Trophoblast cell (in vitro differentiated cells and primary cell): ENCODE measurements around the gene HMOX2.

Source experiments
- DNase-seq, 2 donors: peaks; one replicate each; pipeline ENCODE4 v3.0.0-alpha.2; 2016
- H2AFZ ChIP-seq: 2 replicates; pipeline ENCODE4 v1.6.1; 2013; ENCODE audit warnings: low read length, moderate library complexity, mild to moderate bottlenecking; ENCODE audit not compliant: insufficient read depth, poor library complexity
- H2AK5ac ChIP-seq: 2 replicates; pipeline ENCODE4 v1.6.1; 2013; ENCODE audit warnings: mild to moderate bottlenecking, low read length
- H2BK120ac ChIP-seq: 2 replicates; pipeline ENCODE4 v1.6.1; 2013; ENCODE audit warnings: low read length, mild to moderate bottlenecking, moderate library complexity; ENCODE audit not compliant: insufficient read depth, poor library complexity
- H2BK12ac ChIP-seq: 2 replicates; pipeline ENCODE4 v1.6.1; 2013; ENCODE audit warnings: mild to moderate bottlenecking, low read length, moderate library complexity
- H2BK5ac ChIP-seq: 2 replicates; pipeline ENCODE4 v1.6.1; 2013; ENCODE audit warnings: low read length, low read depth, moderate library complexity, mild to moderate bottlenecking; ENCODE audit not compliant: poor library complexity
- H3K14ac ChIP-seq: 2 replicates; pipeline ENCODE4 v1.6.1; 2013; ENCODE audit warnings: mild to moderate bottlenecking, low read length
- H3K18ac ChIP-seq: 2 replicates; pipeline ENCODE4 v1.6.1; 2013; ENCODE audit warnings: mild to moderate bottlenecking, low read length
- H3K23ac ChIP-seq: 2 replicates; pipeline ENCODE4 v1.6.1; 2013; ENCODE audit warnings: low read length
- H3K27ac ChIP-seq: 2 replicates; pipeline ENCODE4 v1.5.1; 2013; ENCODE audit warnings: low read depth, mild to moderate bottlenecking, inconsistent platforms, low read length, moderate library complexity
- H3K27me3 ChIP-seq: 2 replicates; pipeline ENCODE4 v1.6.1; 2013; ENCODE audit warnings: inconsistent platforms, mild to moderate bottlenecking, low read length, moderate library complexity; ENCODE audit not compliant: insufficient read depth
- H3K36me3 ChIP-seq, 2 experiments: 1 replicate in 1 of 2; 2 replicates in 1 of 2; pipeline ENCODE4 v1.6.1; 2013; ENCODE audit warnings: low read length in 2 of 2, mild to moderate bottlenecking in 2 of 2, moderate library complexity in 1 of 2; ENCODE audit not compliant: insufficient read depth in 2 of 2, control insufficient read depth in 1 of 2
- H3K4ac ChIP-seq: 2 replicates; pipeline ENCODE4 v1.6.1; 2013; ENCODE audit warnings: low read depth, mild to moderate bottlenecking, low read length, moderate library complexity
- H3K4me1 ChIP-seq, 2 experiments: 1 replicate in 1 of 2; 2 replicates in 1 of 2; pipeline ENCODE4 v1.6.1; 2013; ENCODE audit warnings: low read length in 2 of 2, mild to moderate bottlenecking in 2 of 2, moderate library complexity in 1 of 2; ENCODE audit not compliant: insufficient read depth in 2 of 2, control insufficient read depth in 1 of 2
- H3K4me2 ChIP-seq: 2 replicates; pipeline ENCODE4 v1.6.1; 2013; ENCODE audit warnings: inconsistent platforms, mild to moderate bottlenecking, low read length, moderate library complexity
- H3K4me3 ChIP-seq: 2 replicates; pipeline ENCODE4 v1.5.1; 2013; ENCODE audit warnings: mild to moderate bottlenecking, low read depth, low read length, inconsistent platforms
- H3K79me1 ChIP-seq: one replicate; pipeline ENCODE4 v1.6.1; 2013; ENCODE audit warnings: low read length
- H3K79me2 ChIP-seq: 2 replicates; pipeline ENCODE4 v1.6.1; 2013; ENCODE audit warnings: low read length, mild to moderate bottlenecking; ENCODE audit not compliant: control insufficient read depth, insufficient read depth, poor library complexity
- H3K9ac ChIP-seq: 2 replicates; pipeline ENCODE4 v1.6.1; 2013; ENCODE audit warnings: mild to moderate bottlenecking, low read length
- H3K9me3 ChIP-seq: 2 replicates; pipeline ENCODE4 v1.6.1; 2013; ENCODE audit warnings: low read depth, mild to moderate bottlenecking, control low read depth, inconsistent platforms, low read length; ENCODE audit not compliant: insufficient read depth
- H4K12ac ChIP-seq: 2 replicates; pipeline ENCODE4 v1.6.1; 2013; ENCODE audit warnings: low read depth, mild to moderate bottlenecking, low read length, moderate library complexity
- H4K8ac ChIP-seq: 2 replicates; pipeline ENCODE4 v1.6.1; 2013; ENCODE audit warnings: low read depth, mild to moderate bottlenecking, low read length, moderate library complexity
- H4K91ac ChIP-seq: one replicate; pipeline ENCODE4 v1.6.1; 2013; ENCODE audit warnings: low read depth, mild to moderate bottlenecking, low read length, moderate library complexity
- WGBS: extraction: QIAGEN DNeasy Blood & Tissue Kit; methylation state at CpG from one replicate; pipeline ENCODE4 v1.1.7; 2013; ENCODE audit warnings: missing lambda C conversion rate; ENCODE audit not compliant: insufficient read length, insufficient coverage; ENCODE audit errors: extremely low coverage; 5-methylcytosine and 5-hydroxymethylcytosine counted together

HMOX2 gene

GRCh38 chr16:4508806-4509205, 32.6 kb downstream of the HMOX2 start:
- Histone ChIP-seq H2BK5ac (no peak overlapping the region), H4K12ac (no peak overlapping the region), H2AK5ac (no peak overlapping the region), H3K9me3 (peaks cover 2% of the 10 kb centered on the region), H2AFZ (no peak overlapping the region), H3K23ac (no peak overlapping the region), H3K79me1 (no peaks in the 10 kb centered on the region), H4K8ac (no peak overlapping the region), H3K14ac (no peak overlapping the region), H3K27ac (no peak overlapping the region), H3K9ac (no peak overlapping the region), H3K36me3 (peaks cover 61 to 63% of the 10 kb centered on the region in 2 experiments), H2BK12ac (no peak overlapping the region), H3K4me2 (no peak overlapping the region), H3K4me1 (peaks cover 0 to 5% of the 10 kb centered on the region in 2 experiments), H2BK120ac (no peak overlapping the region), H3K27me3 (no peaks in the 10 kb centered on the region), H3K18ac (no peak overlapping the region), H3K4me3 (no peak overlapping the region), H3K79me2 (no peaks in the 10 kb centered on the region), H3K4ac (no peak overlapping the region), H4K91ac (no peak overlapping the region)
- no CpG with 5 or more reads among the region's 3 CpGs for WGBS
- DNase-seq, result no peak

- Histone ChIP-seq H4K8ac (no peak overlapping the region), H3K79me1 (no peaks in the 10 kb centered on the region), H3K4me1 (peaks cover 0 to 5% of the 10 kb centered on the region in 2 experiments), H3K36me3 (peaks cover 66% of the 10 kb centered on the region in 2 experiments), H2BK12ac (no peak overlapping the region), H3K9me3 (peaks cover 2% of the 10 kb centered on the region), H4K12ac (no peak overlapping the region), H3K4ac (no peak overlapping the region), H3K79me2 (no peaks in the 10 kb centered on the region), H2BK120ac (no peak overlapping the region), H3K18ac (no peak overlapping the region), H3K27me3 (no peaks in the 10 kb centered on the region), H3K4me3 (no peak overlapping the region), H2BK5ac (no peak overlapping the region), H2AFZ (no peak overlapping the region), H4K91ac (no peak overlapping the region), H3K4me2 (no peak overlapping the region), H3K9ac (no peak overlapping the region), H3K14ac (no peak overlapping the region), H3K27ac (no peak overlapping the region), H2AK5ac (no peak overlapping the region), H3K23ac (no peak overlapping the region)
- no peak for DNase-seq
- no CpG with 5 or more reads among the region's 8 CpGs for WGBS
These were observed 33.2 kb downstream of the HMOX2 start for GRCh38 chr16:4509420-4509819.

- H2BK120ac ChIP-seq, result no peak overlapping the region
- H4K8ac ChIP-seq, result no peak overlapping the region
- H3K79me1 ChIP-seq, result no peaks in the 10 kb centered on the region
- H2AK5ac ChIP-seq, result no peak overlapping the region
- no peak overlapping the region for H3K9ac ChIP-seq
- WGBS, result no CpG with 5 or more reads among the region's 5 CpGs
- no peak overlapping the region for H2BK5ac ChIP-seq
- no peak overlapping the region for H3K18ac ChIP-seq
- H3K23ac ChIP-seq, result no peak overlapping the region
- no peak overlapping the region for H3K4me3 ChIP-seq
- no peak overlapping the region for H3K4me2 ChIP-seq
- no peak overlapping the region for H4K12ac ChIP-seq
- no peak overlapping the region for H3K4ac ChIP-seq
- DNase-seq, result no peak
- no peaks in the 10 kb centered on the region for H3K79me2 ChIP-seq
- no peak overlapping the region for H2BK12ac ChIP-seq
- no peak overlapping the region for H4K91ac ChIP-seq
- H3K27me3 ChIP-seq, result no peaks in the 10 kb centered on the region
- H3K14ac ChIP-seq, result no peak overlapping the region
- H3K4me1 ChIP-seq, result peaks cover 0 to 5% of the 10 kb centered on the region in 2 experiments
- no peak overlapping the region for H3K27ac ChIP-seq
- H3K9me3 ChIP-seq, result peaks cover 2% of the 10 kb centered on the region
- peaks cover 66 to 67% of the 10 kb centered on the region in 2 experiments for H3K36me3 ChIP-seq
- H2AFZ ChIP-seq, result no peak overlapping the region
These were observed 33.9 kb downstream of the HMOX2 start for GRCh38 chr16:4510131-4510530.

GRCh38 chr16:4510747-4511426, 34.7 kb downstream of the HMOX2 start:
- H3K79me1 ChIP-seq, result no peaks in the 10 kb centered on the region
- no peak overlapping the region for H2BK120ac ChIP-seq
- WGBS, result no CpG with 5 or more reads among the region's 14 CpGs
- no peaks in the 10 kb centered on the region for H3K79me2 ChIP-seq
- H3K23ac ChIP-seq, result no peak overlapping the region
- H3K9me3 ChIP-seq, result no peaks in the 10 kb centered on the region
- H3K9ac ChIP-seq, result no peak overlapping the region
- no peak overlapping the region for H4K91ac ChIP-seq
- H2AK5ac ChIP-seq, result no peak overlapping the region
- peaks cover 0 to 5% of the 10 kb centered on the region in 2 experiments for H3K4me1 ChIP-seq
- no peaks in the 10 kb centered on the region for H3K27me3 ChIP-seq
- H3K4me2 ChIP-seq, result no peak overlapping the region
- no peak overlapping the region for H3K4ac ChIP-seq
- H2AFZ ChIP-seq, result no peak overlapping the region
- H2BK5ac ChIP-seq, result no peak overlapping the region
- no peak overlapping the region for H3K27ac ChIP-seq
- no peak overlapping the region for H3K4me3 ChIP-seq
- no peak overlapping the region for H3K14ac ChIP-seq
- H4K12ac ChIP-seq, result no peak overlapping the region
- H3K36me3 ChIP-seq, result peaks cover 62 to 64% of the 10 kb centered on the region in 2 experiments
- no peak for DNase-seq
- no peak overlapping the region for H2BK12ac ChIP-seq
- no peak overlapping the region for H3K18ac ChIP-seq
- no peak overlapping the region for H4K8ac ChIP-seq
